ENCODE measurements around the gene HAUS5. TPM values are rescaled to one million over a fixed set of nuclear protein-coding genes. Genes with fewer than 3 reads are reported as not detected.
"Not testable (repeated sequence)": the region's sequence is repeated elsewhere in the genome, so short reads cannot be mapped to it uniquely, and the experiment has no call there.

HAUS5 gene, protein sequence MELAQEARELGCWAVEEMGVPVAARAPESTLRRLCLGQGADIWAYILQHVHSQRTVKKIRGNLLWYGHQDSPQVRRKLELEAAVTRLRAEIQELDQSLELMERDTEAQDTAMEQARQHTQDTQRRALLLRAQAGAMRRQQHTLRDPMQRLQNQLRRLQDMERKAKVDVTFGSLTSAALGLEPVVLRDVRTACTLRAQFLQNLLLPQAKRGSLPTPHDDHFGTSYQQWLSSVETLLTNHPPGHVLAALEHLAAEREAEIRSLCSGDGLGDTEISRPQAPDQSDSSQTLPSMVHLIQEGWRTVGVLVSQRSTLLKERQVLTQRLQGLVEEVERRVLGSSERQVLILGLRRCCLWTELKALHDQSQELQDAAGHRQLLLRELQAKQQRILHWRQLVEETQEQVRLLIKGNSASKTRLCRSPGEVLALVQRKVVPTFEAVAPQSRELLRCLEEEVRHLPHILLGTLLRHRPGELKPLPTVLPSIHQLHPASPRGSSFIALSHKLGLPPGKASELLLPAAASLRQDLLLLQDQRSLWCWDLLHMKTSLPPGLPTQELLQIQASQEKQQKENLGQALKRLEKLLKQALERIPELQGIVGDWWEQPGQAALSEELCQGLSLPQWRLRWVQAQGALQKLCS
- 14.9 and 21.3 TPM in 2 replicates for total RNA-seq (2014; rRNA removed; shearing (Covaris generic))

DNA sequence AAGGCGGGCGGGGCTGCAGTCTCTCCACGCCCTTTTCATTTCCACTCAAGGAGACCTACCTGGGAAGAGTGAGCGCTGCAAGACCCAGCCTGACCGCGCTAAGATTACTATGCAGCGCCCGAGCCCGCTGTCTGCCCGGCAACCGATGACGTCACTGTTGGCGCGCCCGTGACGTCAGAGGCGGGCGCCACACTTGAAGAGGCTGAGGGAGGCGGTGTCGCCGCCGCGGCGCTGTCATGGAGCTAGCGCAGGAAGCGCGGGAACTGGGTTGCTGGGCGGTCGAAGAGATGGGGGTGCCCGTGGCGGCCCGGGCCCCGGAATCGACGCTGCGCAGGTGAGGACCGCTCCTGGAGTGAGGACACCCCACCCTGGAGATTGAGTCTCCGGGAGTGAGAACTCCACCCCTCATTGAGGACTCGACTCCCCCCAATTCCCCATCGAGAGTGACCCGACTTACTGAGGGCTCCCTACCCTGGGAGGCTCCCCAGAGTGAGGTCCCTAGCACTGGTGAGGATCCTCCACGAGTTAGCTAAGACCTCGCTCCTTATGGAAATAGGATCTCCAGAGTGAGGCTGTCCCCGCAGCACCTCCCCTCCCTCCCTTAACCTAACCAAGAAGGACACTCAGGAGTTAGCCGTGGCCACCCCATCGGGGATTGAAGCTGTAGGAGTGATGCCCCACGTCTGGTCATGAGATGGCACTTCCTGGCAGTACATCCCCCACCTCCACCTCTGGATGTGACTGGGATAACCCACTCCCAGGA, at the start of gene HAUS5:
Gene HAUS5, plus strand, starts transcription at position 177 of the 763 bp plus-strand sequence. Its CDS starts 60 bp downstream, at position 237.
- DNase-seq (ENCODE audit: low read depth): peak; percentile 97

DNA sequence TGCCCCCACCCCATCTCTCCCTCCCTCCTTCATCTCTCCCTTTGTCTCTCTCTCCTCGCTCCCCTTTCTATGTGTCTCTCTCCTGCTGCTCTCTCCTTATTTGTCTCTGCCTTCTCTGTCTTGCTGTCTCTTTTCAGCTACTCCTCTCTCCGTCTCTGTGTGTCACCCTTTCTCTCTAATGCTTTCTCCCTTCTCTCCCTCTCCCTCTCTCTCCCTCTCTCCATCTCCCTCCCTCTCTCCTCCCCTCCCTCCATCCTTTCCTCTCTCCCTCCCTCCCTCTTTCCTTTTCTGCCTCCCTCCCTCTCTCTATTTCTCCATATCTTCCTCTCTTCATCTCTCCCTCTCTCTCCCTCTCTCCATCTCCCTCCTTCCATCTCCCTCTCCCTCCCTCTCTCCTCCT, 49.8 kb upstream of the HAUS5 start:
- no peak for DNase-seq (ENCODE audit: low read depth)

- no peak for DNase-seq (ENCODE audit: low read depth)
These were observed 49.2 kb upstream of the HAUS5 start, which contains the start of gene ATP4A for GRCh38 chr19:35563207-35563829. Gene ATP4A, minus strand, starts transcription at chr19:35563658. Its CDS starts 29 bp downstream, at chr19:35563629.

DNA sequence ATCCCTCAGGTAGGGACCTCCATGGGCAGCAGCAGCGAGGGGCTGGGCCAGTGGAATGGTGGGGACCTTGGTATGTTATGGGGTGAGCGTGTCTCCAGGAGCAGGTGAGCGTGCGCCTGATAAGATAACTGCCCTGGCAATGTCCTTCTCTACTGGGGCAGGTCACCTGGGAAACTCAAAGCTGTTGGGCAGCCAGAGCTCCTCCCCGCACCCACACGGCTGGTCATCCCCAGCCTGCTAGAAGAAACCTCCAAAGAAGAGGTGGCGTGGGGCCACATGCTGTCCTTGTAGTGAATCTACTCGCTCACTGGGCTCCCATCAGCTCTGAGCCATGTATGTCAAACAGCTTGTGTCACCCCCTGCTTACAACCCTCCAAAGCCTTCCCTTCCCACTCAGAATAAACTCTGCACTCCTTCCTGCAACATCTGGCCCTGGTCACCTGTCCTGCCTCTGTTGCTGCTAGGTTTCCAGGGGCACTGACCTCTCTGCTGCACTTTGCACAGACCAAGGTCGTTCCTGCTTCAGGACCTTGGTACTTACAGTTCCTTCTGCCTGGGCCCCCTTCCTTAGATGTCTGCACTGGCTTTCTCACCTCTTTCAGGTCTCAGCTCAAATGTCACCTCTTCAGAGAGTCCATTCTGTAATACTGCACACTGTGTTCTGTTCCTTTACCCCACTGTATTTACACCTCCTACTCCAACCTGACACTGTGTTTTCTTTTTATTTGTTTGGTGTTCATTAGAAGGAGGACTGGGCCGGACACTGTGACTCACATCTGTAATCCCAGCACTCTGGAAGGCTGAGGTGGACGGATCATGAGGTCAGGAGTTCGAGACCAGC, 47.3 kb upstream of the HAUS5 start:
- no peak for DNase-seq (ENCODE audit: low read depth)

DNA sequence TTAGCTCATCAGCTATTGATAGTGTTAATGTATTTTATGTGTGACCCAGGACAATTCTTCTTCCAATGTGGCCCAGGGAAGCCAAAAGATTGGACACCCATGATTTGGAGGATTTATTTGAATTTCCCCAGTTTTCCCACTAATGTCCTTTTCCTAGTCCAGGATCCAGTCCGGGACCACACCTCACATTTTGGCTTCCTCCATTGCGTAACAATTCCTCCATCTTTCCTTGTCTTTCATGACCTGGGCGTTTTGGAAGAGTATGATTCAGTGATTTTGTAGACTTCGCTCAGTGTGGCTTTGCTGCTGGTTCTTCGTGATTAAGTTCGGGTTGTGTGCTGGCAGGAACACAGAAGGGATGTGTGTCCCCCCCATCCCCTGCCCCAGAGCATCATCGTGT, 45.8 kb upstream of the HAUS5 start:
- DNase-seq (ENCODE audit: low read depth): no peak

DNA sequence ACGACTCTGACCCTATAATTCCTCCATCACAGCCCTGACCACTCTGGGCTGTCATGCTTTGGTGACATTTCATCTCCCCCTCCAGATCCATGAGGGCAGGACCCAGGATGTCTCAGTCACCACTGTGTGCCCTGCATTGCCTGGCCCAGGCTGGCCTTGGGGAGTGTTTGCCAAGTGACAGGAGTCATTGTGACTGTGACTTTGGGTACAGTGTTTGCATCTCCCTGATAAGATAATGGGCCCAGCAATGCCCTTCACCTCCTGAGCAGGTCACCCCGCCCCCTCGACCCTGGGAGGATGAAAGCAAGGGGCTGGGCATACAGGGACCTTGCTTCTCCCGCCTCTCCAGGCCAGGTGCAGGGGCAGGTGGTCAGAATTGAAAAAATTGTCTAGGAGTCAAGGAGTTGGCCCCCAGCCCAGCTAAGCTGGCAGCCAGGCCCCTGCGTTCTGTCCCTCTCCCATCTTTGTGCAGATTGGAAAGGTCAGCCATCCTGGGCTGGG, 43.2 kb upstream of the HAUS5 start:
- no peak for DNase-seq (ENCODE audit: low read depth)

DNA sequence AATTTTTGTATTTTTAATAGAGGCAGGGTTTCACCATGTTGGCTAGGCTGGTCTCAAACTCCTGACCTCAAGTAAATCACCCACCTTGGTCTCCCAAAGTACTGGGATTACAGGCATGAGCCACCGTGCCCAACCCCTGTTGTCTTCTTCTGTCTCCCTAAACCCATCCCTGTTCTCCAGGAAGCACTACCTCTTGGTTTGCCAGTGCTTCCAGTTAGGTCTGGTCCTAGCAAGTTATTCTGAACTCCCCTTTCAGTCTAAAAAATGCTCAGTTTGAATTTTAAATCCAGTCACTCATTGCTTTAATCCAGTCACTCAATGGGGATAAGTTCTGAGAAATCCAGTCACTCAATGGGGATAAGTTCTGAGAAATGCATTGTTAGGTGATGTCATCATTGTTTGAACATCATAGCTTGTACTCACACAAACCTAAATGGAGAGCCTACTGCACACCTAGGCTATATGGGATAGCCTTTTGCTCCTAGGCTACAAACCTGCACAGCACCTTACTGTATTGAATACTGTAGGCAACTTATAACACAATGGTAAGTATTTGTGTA, 41.0 kb upstream of the HAUS5 start:
- no peak for DNase-seq (ENCODE audit: low read depth)

DNA sequence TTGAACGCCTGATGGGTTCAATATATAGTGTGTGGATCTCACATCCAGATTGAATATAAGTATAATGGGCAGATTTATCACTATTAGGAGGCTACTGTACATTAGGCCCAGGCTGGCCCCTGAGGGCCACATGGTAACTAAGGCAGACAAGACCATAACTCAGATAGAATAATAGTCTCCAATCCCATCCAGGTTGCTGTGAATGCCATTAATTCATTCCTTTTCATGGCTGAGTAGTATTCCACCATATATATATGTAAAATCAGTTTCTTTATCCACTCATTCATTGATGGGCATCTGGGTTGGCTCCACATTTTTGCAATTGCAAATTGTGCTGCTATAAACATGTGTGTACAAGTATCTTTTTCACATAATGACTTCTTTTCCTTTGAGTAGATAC, 34.6 kb upstream of the HAUS5 start:
- no peak for DNase-seq (ENCODE audit: low read depth)

- DNase-seq (ENCODE audit: low read depth): no peak
These were observed 33.8 kb upstream of the HAUS5 start for GRCh38 chr19:35578707-35579106.

GRCh38 chr19:35582760-35583159, 29.8 kb upstream of the HAUS5 start:
- no peak for DNase-seq (ENCODE audit: low read depth)

GRCh38 chr19:35585848-35586247, 26.7 kb upstream of the HAUS5 start, which contains the start of gene PMIS2:
Gene PMIS2, plus strand, starts transcription at chr19:35586173. Its CDS starts 87 bp downstream, at chr19:35586260.
- DNase-seq (ENCODE audit: low read depth): peak; percentile 18

DNA sequence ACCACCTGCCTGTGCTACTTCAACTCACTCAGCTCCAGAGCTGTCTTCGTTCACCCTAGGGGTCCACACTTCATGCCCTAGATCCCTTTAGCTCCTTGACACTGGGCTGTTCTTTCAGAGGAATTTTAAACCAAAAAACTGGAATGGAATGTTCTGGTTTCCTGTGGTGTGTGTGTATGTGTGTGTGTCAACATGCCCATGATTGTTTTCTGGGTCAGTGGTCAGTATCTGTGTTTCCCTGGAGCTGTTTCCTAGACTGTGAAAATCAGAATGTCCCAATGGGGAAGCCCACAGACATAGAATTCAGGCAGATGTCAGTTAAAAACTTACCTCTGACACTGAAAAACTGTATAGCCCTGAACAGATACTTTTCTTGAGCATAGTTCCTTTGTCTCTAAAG, 25.2 kb upstream of the HAUS5 start:
- DNase-seq (ENCODE audit: low read depth): no peak

DNA sequence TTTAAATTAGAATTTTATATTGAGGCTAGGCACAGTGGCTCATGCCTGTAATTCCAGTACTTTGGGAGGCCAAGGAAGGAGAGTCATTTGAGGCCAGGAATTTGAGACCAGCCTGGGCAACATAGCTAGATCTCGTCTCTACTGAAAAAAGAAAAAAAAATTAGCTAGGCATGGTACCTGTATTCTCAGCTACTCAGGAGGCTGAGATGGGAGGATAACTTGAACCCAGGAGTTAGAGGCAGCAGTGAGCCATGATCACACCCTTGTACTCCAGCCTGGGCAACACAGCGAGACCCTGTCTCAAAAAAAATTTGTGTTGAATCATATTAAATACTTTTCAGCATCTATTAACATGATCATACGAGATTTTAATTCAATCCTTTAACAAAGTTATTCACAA, 21.7 kb upstream of the HAUS5 start:
- no peak for DNase-seq (ENCODE audit: low read depth)

- DNase-seq (ENCODE audit: low read depth): peak; percentile 35
These were observed 20.3 kb upstream of the HAUS5 start for GRCh38 chr19:35592226-35592625.

GRCh38 chr19:35595026-35595425, 17.5 kb upstream of the HAUS5 start:
- DNase-seq (ENCODE audit: low read depth): not testable (repeated sequence)

- DNase-seq (ENCODE audit: low read depth): no peak
These were observed 16.6 kb upstream of the HAUS5 start for GRCh38 chr19:35595928-35596327.

GRCh38 chr19:35596366-35596999, 16.1 kb upstream of the HAUS5 start:
- peak; percentile 43 for DNase-seq (ENCODE audit: low read depth)

DNA sequence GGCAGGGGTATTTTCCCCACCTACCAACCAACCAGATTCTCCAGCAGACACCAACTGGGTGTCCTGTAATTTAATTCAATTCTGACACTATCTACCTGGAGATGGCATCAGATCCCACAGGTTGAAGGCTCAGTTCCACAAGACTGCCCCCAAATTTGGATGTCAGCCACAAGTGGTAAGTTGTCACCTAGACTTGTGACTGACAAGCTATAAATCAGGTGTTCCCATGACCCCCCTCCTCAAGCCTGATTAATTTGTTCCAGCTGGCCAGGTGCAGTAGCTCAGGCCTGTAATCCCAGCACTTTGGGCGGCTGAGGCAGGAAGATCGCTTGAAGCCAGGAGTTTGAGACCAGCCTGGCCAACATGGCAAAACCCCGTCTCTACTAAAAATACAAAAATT, 10.6 kb upstream of the HAUS5 start:
- DNase-seq (ENCODE audit: low read depth): no peak

DNA sequence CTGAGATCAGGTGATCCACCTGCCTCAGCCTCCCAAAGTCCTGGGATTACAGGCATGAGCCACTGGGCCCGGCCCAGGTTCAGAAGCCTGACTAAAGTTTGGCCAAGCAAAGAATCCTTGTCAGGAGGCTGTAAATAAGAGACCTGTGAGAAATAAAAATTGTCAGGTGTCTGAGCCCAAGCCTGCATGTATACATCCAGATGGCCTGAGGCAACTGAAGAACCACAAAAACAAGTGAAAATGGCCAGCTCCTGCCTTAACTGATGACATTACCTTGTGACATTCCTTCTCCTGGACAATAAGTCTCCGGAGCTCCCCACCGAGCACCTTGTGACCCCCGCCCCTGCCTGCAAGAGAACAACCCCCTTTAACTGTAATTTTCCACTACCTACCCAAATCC, 8.1 kb upstream of the HAUS5 start:
- not testable (repeated sequence) for DNase-seq (ENCODE audit: low read depth)

- not testable (repeated sequence) for DNase-seq (ENCODE audit: low read depth)
These were observed 5.4 kb upstream of the HAUS5 start for GRCh38 chr19:35607170-35607569.

Data from Daoy (cell line).